A673 (cell line): ENCODE measurements around the gene C3. TPM values are rescaled to one million over a fixed set of nuclear protein-coding genes. Genes with fewer than 3 reads are reported as not detected.
"Not testable (repeated sequence)": the region's sequence is repeated elsewhere in the genome, so short reads cannot be mapped to it uniquely, and the experiment has no call there.

Experiments
- BruUV-seq: library from RNA; stranded (reverse); fragments of 400-500 nt; replicated peaks from 2 replicates; lab custom pipeline; 2021; lab: Mats Ljungman, UMichigan
- CTCF ChIA-PET: fragments of 300-600 bp; sonication (Branson Sonifier 250); formaldehyde crosslinking; loops from one replicate; lab custom pipeline; 2022; ENCODE audit warnings: antibody characterized with exemption; lab: Charles Lee
- POLR2A ChIA-PET: fragments of 300-600 bp; sonication (Branson Sonifier 250); formaldehyde crosslinking; loops from one replicate; lab custom pipeline; 2022; ENCODE audit warnings: antibody characterized with exemption; ENCODE audit not compliant: low non-redundant PET; lab: Charles Lee
- DNase-seq: peaks from one replicate; pipeline ENCODE4 v3.0.0-alpha.2; 2015; ENCODE audit warnings: low spot score
- H3K27ac ChIP-seq: fragments of 200-600 bp; sonication (generic); 2 replicates; pipeline ENCODE4 v1.5.1; 2016; ENCODE audit warnings: mixed run types, low read depth, mild to moderate bottlenecking, mixed read lengths, antibody characterized with exemption, low read length; ENCODE audit not compliant: poor library complexity, severe bottlenecking
- H3K27me3 ChIP-seq: fragments of 200-600 bp; sonication (generic); replicated peaks from 2 replicates; pipeline ENCODE4 v1.6.1; 2017; ENCODE audit warnings: mixed run types, low read depth, mild to moderate bottlenecking, mixed read lengths, antibody characterized with exemption, low read length; ENCODE audit not compliant: insufficient read depth, poor library complexity
- H3K36me3 ChIP-seq: fragments of 200-600 bp; sonication (generic); 2 replicates; pipeline ENCODE4 v1.6.1; 2016; ENCODE audit warnings: mixed run types, mild to moderate bottlenecking, mixed read lengths, antibody characterized with exemption, low read length; ENCODE audit not compliant: insufficient read depth, poor library complexity, severe bottlenecking
- H3K4me1 ChIP-seq: fragments of 200-600 bp; sonication (generic); 2 replicates; pipeline ENCODE4 v1.6.1; 2017; ENCODE audit warnings: mixed run types, mild to moderate bottlenecking, mixed read lengths, antibody characterized with exemption, low read length; ENCODE audit not compliant: insufficient read depth, poor library complexity, severe bottlenecking
- H3K4me3 ChIP-seq: fragments of 200-600 bp; sonication (generic); 2 replicates; pipeline ENCODE4 v1.5.1; 2016; ENCODE audit warnings: low read depth, mixed run types, mild to moderate bottlenecking, mixed read lengths, low read length; ENCODE audit not compliant: poor library complexity, severe bottlenecking
- H3K9me3 ChIP-seq: fragments of 200-600 bp; sonication (generic); 2 replicates; pipeline ENCODE4 v1.6.1; 2016; ENCODE audit warnings: mixed run types, low read depth, mild to moderate bottlenecking, mixed read lengths, antibody characterized with exemption, low read length; ENCODE audit not compliant: poor library complexity, severe bottlenecking
- CTCF ChIP-seq: fragments of 300-800, 200-600 bp; sonication (generic); conservative IDR thresholded peaks from 2 replicates; pipeline ENCODE4 v1.5.1; 2017; ENCODE audit warnings: low read depth, mild to moderate bottlenecking, antibody characterized with exemption, low read length, moderate library complexity, mixed read lengths
- EZH2 ChIP-seq: fragments of 200-600 bp; sonication (generic); IDR thresholded peaks from 2 replicates; pipeline ENCODE4 v1.6.1; 2017; ENCODE audit warnings: borderline replicate concordance, low read depth, mild to moderate bottlenecking, mixed read lengths, antibody characterized with exemption, low read length; ENCODE audit not compliant: poor library complexity, severe bottlenecking
- intact Hi-C: fragments of 100-400 bp; cut with micrococcal nuclease; formaldehyde crosslinking; loops from one replicate; pipeline ENCODE4 v1.10.0; 2022; ENCODE audit not compliant: unreplicated experiment
- total RNA-seq: library from RNA; stranded (reverse); gene quantifications from 2 replicates; pipeline ENCODE4 v1.2.3, GENCODE V29; 2021

C3 gene
- total RNA-seq, 1 experiment from 2014 or later = 1.8 TPM

- no peaks in the 10 kb centered on the region for H3K36me3 ChIP-seq
- H3K27me3 ChIP-seq = no peaks in the 10 kb centered on the region
- H3K4me1 ChIP-seq = no peaks in the 10 kb centered on the region
- H3K4me3 ChIP-seq = no peak overlapping the region
- no peaks in the 10 kb centered on the region for H3K9me3 ChIP-seq
- TF ChIP-seq EZH2 (no peak), CTCF (no peak)
- no peak overlapping the region for H3K27ac ChIP-seq
- POLR2A ChIA-PET = no interaction called here
- intact Hi-C loops = no loop called here
- DNase-seq = no peak
- CTCF ChIA-PET = no interaction called here
- BruUV-seq = no TSS peak
These were observed 71.3 kb downstream of the C3 start for GRCh38 chr19:6649185-6649584.

GRCh38 chr19:6648141-6648715 is 72.2 kb downstream of the C3 start:
- no peak for TF ChIP-seq CTCF
- TF ChIP-seq EZH2 = no peak
- Histone ChIP-seq H3K4me1 (no peaks in the 10 kb centered on the region), H3K27me3 (no peaks in the 10 kb centered on the region), H3K27ac (no peak overlapping the region), H3K9me3 (no peaks in the 10 kb centered on the region), H3K36me3 (no peaks in the 10 kb centered on the region), H3K4me3 (no peak overlapping the region)
- ChIA-PET CTCF (interaction anchor here (0.6 kb wide), 1 partner anchor 114 kb away, joined by 12 read pairs; no protein-coding TSS in a partner anchor), POLR2A (interaction anchor here (0.6 kb wide), 1 partner anchor 43 kb away, joined by 5 read pairs; no protein-coding TSS in a partner anchor)
- intact Hi-C loops = no loop called here
- DNase-seq = no peak
- BruUV-seq = no TSS peak

GRCh38 chr19:6644796-6645195 is 75.7 kb downstream of the C3 start:
- H3K9me3 ChIP-seq = no peaks in the 10 kb centered on the region
- intact Hi-C loops = no loop called here
- ChIA-PET CTCF (no interaction called here), POLR2A (no interaction called here)
- H3K36me3 ChIP-seq = no peaks in the 10 kb centered on the region
- H3K27me3 ChIP-seq = no peaks in the 10 kb centered on the region
- H3K4me3 ChIP-seq = no peak overlapping the region
- H3K27ac ChIP-seq = no peak overlapping the region
- no peaks in the 10 kb centered on the region for H3K4me1 ChIP-seq
- TF ChIP-seq CTCF (no peak), EZH2 (no peak)
- DNase-seq = no peak
- BruUV-seq = no TSS peak

- H3K4me1 ChIP-seq, intact Hi-C loops, H3K36me3 ChIP-seq, H3K4me3 ChIP-seq, DNase-seq, BruUV-seq, POLR2A ChIA-PET, H3K27me3 ChIP-seq, CTCF ChIA-PET, H3K27ac ChIP-seq, H3K9me3 ChIP-seq: not testable (repeated sequence)
These were observed 80.1 kb downstream of the C3 start for GRCh38 chr19:6640333-6640732.
